IPS-NIHi7 (cell line): Measurements from ENCODE around the gene CARD9.

ENCODE experiments used
- DNase-seq: peaks from one replicate; pipeline ENCODE4 v3.0.0; 2012; ENCODE audit warnings: mixed read lengths; ENCODE audit errors: extremely low spot score

Gene CARD9

GRCh38 chr9:136335296-136336155, 37.9 kb downstream of the CARD9 start:
- DNase-seq, result no peak

- no peak for DNase-seq
Measured at GRCh38 chr9:136334541-136334940, 38.9 kb downstream of the CARD9 start.

GRCh38 chr9:136333486-136333885, 40.0 kb downstream of the CARD9 start:
- no peak for DNase-seq

DNA sequence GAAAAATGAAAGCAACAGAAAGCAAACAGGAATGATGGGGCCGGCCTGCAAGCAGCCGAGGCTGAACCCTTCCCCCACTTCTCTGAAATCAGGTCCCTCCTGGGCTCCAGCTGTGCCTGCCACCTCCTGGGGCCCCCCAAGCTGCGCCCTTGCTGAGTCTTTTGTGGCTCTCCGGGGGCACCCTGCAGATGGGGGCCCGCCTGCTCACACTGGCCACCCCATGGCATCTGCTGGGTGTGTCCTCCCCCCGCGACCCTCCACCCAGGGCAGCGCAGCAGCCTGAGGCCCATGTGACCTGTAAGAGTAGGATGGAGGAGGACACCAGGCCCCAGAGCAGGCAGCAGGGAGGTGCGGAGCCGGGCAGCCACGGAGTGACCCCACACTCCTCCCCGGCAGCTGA, 40.4 kb downstream of the CARD9 start:
- DNase-seq, result no peak

- no peak for DNase-seq
Measured at GRCh38 chr9:136332482-136332983, 40.9 kb downstream of the CARD9 start.

GRCh38 chr9:136331556-136332481, 41.6 kb downstream of the CARD9 start:
- no peak for DNase-seq

- no peak for DNase-seq
Measured at GRCh38 chr9:136331030-136331429, 42.4 kb downstream of the CARD9 start.

- no peak for DNase-seq
Measured at GRCh38 chr9:136330406-136330990, 43.0 kb downstream of the CARD9 start.

- no peak for DNase-seq
Measured at GRCh38 chr9:136329636-136330405, 43.6 kb downstream of the CARD9 start.

DNA sequence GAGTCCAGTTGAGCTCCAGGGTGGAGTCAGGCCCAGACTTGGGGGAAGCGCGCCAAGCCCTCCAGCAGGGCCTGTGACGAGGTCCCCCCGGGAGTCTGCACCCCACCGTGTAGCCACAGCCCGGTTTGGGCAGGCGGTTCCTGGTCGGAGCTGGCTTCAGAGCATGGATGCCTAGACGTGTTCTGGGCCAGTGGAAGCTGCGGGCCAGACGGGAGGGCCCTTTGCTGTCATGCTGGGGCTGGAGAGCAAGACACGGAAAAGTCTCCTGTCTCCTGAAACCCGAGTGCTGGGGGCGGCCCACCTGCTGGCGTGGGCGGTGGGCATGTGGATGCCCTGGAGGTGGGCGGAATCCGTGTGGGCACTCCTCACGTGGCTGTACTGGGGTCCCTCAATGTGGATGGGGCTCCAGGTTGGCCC, 44.2 kb downstream of the CARD9 start:
- DNase-seq, result no peak

GRCh38 chr9:136328622-136329041, 44.8 kb downstream of the CARD9 start:
- no peak for DNase-seq

DNA sequence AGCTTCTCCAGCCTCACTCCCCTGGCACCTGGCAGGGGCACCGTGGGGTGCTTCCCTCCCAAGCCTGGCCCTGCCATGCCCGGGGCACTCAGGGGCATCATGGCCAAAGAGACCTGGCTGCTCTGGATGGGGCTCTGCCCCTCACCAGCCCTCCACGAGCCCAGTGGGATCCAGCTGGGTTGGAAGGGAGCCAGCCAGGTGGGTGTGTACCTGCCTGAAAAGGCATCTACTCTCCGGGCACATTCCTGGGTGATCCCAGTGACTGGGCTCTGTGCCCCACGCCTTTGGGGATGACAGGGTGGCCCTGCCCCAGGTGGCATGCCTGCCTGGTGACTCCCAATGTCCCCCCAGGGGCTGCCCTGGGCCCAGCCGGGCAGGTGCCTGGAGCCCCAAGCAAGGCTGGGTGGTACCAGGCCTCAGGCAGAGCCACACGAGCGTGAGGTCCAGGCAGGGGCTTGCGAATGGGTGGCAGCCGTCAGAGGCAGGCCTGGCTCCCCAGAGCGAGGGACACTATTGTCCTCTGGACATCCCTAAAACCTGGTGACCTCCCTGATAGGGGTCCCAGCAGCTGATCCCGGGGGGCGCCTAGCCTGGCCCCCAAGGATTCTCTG, 45.4 kb downstream of the CARD9 start:
- no peak for DNase-seq

DNA sequence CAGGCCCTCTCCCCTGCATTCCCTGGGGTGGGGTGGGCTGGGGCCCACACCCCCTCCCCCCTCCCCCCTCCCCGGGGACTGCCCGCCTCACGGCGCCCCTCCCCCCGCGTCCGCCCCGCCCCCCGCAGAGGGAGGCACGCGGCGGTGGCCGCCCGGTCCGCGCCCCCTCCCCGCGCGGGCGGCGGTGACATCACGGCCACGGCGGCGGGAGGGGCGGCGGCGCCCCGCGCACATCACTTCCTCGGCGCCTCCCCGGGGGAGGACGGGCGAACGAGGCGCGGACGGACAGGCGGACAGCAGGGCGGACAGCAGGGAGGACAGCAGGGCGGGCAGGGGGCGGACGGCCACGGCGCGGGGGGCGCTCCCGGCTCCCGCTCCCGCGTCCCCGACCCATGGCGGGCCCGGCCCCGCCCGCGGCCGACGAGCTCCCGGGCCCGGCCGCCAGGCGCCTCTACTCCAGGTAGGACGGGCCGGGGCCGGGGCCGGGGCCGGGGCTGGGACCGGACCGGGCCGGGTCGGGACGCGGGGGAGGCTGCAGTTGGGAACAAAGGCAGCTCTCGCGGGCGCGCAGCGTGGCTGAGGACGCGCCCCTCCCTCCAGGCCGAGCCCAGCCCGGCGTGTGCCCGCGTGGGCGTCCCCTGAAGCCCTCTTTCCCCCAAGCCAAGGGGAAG, 46.0 kb downstream of the CARD9 start, which contains the start of gene GPSM1:
TSS of gene GPSM1 (plus strand) at position 236 of the 671 bp plus-strand sequence. CDS start at position 393, 157 bp downstream.
- peak; percentile 75 for DNase-seq

DNA sequence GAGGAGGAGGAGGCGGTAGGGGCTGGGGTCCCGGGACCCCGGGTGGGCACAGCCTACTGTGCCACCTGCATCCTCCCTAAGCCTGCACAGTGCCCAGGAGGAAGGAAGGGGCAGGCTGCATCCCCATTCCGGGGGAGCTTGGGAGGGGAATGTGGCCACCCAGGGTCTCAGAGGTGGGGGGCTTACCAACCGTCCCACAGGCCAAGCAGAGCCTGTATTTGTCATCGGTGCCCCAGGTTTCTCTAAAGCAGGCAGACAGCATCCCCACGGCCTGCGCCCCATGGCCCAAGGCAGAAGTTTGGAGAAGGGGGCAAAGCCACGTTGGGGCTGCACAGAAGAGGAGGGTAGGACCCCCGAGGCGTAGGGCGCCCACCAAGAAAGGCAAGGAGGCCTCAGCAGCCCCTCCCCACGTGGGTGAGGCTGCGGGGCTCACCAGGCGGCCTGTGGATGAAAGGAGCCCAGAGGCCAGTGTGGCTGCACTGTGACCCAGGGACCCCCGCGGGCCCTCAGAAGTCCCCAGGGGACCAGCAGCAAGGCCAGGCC, 46.6 kb downstream of the CARD9 start:
- no peak for DNase-seq

DNA sequence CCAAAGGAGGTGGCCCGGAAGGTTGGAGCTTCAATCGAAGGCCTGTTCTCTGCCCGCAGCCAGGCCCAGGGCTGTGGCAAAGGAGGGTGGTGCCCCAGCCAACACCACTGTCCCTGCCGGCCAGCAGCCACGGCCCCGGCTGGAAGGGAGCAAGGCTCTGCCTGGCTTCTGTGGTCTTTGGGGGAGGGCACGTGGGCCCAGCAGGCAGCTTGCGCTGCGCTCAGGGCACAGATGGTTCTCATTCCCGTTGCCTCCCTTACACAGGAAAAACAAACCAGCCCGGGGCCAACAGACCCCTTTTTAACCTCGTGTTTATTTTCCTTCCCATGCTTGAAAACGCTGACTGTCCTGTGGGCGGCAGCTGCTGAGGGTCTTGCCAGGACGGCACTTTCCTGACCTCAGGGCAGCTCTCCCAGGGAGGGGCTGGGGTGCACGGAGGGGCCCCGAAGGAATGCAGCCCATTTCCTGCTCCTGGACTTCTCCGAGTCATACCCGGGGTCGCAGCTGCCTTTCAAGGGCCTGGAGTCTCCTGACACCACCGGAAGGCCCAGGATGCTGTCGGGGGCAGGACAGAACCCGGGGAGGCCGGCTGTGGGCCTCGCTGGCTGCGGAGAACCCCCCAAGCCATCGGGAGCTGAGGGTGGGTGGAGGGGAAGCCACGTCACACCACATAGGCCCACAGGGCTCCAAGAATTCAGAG, 47.3 kb downstream of the CARD9 start:
- DNase-seq, result peak; percentile 70

GRCh38 chr9:136325358-136325757, 48.1 kb downstream of the CARD9 start:
- no peak for DNase-seq

GRCh38 chr9:136324501-136325300, 48.8 kb downstream of the CARD9 start:
- peak; percentile 55 for DNase-seq

DNA sequence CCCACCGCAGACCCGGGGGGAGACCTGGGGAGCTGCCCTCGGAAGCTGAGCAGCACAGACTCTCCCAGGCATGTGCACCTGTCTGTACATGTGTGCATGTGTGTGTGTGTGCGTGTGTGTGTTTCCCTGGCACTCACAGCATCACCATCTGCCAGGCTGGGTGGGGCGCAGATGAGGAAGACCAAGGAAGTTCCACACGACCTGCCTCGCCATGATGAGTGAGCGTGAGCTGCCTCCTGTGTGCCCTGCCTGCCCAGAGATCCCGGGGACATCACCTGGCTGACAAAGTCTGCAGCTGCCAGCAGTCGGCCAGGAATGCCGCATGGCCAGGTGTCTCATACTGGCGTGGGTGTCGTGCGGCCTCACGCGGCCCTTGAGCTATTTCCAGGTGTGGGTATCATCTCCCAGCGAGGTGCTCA, 50.1 kb downstream of the CARD9 start:
- no peak for DNase-seq
